NT2/D1 (cell line): ENCODE results near the gene KANSL1.
"Not testable (repeated sequence)": the region's sequence is repeated elsewhere in the genome, so short reads cannot be mapped to it uniquely, and the experiment has no call there.

Experiments
- SUZ12 ChIP-seq: IDR thresholded peaks from 2 replicates; pipeline ENCODE4 v1.6.1; 2011; ENCODE audit not compliant: insufficient read length, insufficient read depth; ENCODE audit errors: extremely low read depth
- YY1 ChIP-seq: IDR thresholded peaks from 2 replicates; pipeline ENCODE4 v1.6.1; 2011; ENCODE audit not compliant: insufficient read length, insufficient read depth
- ZNF274 ChIP-seq: IDR thresholded peaks from 2 replicates; pipeline ENCODE4 v1.6.1; 2011; ENCODE audit warnings: mild to moderate bottlenecking, low read depth, low read length

- TF ChIP-seq YY1, SUZ12, ZNF274: not testable (repeated sequence)
Observed at GRCh38 chr17:46231359-46231758, 38.1 kb upstream of the KANSL1 start.
